Omental fat pad (tissue), 4 donors: Measurements from ENCODE around the gene VARS1. TPM values are rescaled to one million over a fixed set of nuclear protein-coding genes. Genes with fewer than 3 reads are reported as not detected.

Source experiments
- ATAC-seq: fragments of 150-250 bp; one replicate; pipeline ENCODE4 v1.9.1; 2016; ENCODE audit warnings: mild to moderate bottlenecking, moderate library complexity; ENCODE audit not compliant: low FRiP score
- DNase-seq: peaks from one replicate; pipeline ENCODE4 v3.0.0-alpha.2; 2019; ENCODE audit warnings: low spot score
- total RNA-seq, 4 donors: library from RNA; depleted of rRNA; stranded (reverse); fragments of >200 nt; gene quantifications; one replicate each; pipeline ENCODE4 v1.1.0, GENCODE V29; 2016
- TF ChIP-seq, protein P1 (sequence below), 3 donors: fragments of 450-650 bp; IDR thresholded peaks; one replicate each; pipeline ENCODE4 v1.5.1; 2016 to 2017; ENCODE audit warnings: antibody characterized with exemption in 3 of 3, mild to moderate bottlenecking in 3 of 3, moderate library complexity in 2 of 3

The VARS1 gene
- total RNA-seq, 4 donors from 2014 or later, result 31.6 to 47.0 (median 34.6) TPM

DNA sequence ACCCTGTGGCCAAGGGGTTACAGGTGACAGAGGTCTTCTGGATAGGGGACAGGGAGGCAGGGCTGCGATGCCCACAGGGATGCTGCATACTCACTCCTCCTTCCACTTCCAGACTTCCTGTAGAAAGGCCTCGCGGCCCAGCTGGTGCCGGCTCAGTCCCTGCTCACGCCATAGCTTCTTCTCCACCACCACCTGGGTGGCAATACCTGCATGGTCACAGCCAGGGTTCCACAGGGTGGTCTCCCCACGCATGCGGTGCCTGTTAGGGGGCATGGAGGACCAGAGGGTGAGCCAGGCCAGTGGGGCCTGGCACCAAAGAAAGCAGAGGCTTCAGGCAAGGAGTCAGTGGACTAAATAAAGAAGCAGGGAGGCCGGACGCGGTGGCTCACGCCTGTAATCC is 10.1 kb downstream of the VARS1 start:
- DNase-seq (no peak), ATAC-seq (no peak)
- TF ChIP-seq, protein P1, sequence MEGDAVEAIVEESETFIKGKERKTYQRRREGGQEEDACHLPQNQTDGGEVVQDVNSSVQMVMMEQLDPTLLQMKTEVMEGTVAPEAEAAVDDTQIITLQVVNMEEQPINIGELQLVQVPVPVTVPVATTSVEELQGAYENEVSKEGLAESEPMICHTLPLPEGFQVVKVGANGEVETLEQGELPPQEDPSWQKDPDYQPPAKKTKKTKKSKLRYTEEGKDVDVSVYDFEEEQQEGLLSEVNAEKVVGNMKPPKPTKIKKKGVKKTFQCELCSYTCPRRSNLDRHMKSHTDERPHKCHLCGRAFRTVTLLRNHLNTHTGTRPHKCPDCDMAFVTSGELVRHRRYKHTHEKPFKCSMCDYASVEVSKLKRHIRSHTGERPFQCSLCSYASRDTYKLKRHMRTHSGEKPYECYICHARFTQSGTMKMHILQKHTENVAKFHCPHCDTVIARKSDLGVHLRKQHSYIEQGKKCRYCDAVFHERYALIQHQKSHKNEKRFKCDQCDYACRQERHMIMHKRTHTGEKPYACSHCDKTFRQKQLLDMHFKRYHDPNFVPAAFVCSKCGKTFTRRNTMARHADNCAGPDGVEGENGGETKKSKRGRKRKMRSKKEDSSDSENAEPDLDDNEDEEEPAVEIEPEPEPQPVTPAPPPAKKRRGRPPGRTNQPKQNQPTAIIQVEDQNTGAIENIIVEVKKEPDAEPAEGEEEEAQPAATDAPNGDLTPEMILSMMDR (IDR thresholded peaks at IDR 0.05), result no peak

DNA sequence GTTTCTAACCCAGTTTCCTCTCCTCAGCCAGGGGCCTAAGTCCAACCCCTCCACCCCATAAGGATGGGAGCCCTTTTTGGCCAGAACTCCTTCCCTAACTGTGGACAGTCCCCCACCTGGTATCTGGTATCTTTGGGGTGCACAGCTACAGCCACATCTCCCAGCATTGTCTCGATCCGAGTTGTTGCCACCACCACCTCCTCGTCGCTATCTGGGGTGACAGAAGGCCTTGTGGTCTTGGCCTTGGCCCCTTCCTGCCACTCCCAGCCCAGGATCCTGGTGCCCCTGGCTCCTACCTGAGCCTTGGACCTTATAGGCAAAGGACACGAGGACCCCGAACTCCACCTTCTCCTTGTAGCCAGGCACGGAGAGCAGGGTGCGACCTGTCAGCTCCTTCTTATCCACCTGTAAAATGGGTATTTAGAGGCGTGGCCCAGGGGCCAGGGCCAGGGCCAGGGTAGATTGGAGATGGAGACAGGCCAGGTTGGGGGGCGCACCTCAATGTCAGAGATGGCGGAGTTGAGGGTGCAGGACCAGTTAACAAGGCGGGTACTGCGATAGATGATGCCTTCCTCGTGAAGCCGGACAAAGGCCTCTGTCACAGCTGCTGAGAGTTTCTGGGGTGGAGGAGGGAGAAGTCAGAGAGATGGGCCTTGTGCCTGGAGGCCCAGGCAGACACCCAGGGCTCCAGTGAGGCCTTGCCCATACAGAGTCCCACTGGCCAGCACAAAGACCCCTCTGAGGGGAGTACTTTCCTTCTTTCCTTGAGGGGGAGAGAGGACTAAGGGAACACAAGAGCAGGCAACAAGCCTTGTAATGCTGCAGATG is 11.2 kb downstream of the VARS1 start:
- TF ChIP-seq, protein P1 (IDR thresholded peaks at IDR 0.05), result no peak
- DNase-seq (no peak), ATAC-seq (no peak)

DNA sequence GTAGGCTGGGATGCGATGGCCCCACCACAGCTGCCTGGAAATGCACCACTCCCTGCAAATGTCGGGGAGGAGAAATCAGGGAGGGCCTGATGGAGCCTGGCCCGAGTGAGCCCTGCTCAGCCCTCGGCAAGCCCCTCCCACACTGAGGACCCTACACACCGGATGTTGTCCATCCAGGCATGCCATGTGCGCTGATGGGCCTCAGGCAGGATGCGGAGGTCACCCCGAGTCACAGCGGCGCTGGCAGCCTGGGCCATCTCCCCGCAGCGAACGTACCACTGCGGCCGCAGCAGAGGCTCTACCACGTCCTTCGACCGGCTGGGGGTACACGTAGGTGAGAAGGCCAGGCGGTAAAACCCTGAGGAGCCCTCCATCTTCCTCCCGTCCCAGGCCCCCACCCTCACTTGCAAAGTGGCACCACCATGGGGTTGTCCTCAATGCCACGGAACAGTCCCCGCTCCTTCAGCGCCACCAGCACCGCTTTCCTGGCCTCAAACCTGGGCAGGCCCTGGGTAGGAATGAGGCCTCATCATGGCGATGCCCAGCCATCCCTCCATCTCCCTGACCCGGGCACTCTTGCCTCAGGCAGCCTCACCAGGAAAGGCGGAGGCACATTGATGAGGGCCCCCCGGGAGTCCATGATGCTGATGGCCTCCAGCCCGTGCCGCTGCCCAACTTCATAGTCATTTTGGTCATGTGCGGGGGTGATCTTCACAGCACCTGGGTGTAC is 13.3 kb downstream of the VARS1 start:
- ATAC-seq, result no peak
- TF ChIP-seq, protein P1 (IDR thresholded peaks at IDR 0.05), result no peak
- DNase-seq, result no peak

DNA sequence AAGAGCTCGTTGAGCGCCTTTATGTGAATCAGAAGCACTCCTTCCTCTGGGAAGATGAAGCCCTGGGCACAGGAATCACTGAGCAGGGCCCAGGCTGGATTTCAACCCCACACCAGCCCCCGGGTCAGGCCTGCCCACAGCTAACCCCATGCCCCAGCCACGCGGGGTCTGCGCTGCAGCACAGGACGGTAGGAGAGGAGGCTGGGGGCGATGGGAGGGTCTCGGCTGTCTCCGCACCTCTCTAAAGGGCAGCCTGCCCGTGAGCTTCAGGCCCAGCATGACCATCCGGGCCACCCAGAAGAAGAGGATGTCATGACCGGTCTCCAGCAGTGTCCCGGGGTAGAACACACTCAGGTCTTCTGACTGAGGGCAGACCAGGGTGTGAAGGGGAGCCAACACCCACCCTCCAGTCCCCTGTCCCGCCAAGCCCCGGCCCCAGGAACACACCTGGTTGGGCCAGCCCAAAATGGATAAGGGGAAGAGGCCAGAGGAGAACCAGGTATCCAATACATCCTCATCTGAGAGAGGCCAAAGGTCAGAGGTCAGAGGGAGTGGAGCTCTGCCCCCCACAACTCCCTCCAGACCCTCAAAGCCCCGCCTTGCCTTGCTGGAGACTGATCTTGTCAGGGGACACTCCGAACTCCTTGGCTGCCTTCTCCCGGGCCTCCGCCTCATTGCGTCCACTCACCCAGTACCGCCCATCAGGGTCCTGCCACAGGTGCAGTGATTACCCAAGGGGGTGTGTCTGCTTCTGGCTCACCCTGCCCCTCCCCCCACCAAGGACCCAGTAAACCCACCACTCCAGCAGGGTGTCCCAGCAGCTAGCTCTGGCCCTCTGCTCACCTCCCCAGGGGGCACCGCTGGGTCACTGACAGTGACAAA is 14.1 kb downstream of the VARS1 start:
- TF ChIP-seq, protein P1 (IDR thresholded peaks at IDR 0.05), result no peak
- ATAC-seq (no peak), DNase-seq (no peak)

DNA sequence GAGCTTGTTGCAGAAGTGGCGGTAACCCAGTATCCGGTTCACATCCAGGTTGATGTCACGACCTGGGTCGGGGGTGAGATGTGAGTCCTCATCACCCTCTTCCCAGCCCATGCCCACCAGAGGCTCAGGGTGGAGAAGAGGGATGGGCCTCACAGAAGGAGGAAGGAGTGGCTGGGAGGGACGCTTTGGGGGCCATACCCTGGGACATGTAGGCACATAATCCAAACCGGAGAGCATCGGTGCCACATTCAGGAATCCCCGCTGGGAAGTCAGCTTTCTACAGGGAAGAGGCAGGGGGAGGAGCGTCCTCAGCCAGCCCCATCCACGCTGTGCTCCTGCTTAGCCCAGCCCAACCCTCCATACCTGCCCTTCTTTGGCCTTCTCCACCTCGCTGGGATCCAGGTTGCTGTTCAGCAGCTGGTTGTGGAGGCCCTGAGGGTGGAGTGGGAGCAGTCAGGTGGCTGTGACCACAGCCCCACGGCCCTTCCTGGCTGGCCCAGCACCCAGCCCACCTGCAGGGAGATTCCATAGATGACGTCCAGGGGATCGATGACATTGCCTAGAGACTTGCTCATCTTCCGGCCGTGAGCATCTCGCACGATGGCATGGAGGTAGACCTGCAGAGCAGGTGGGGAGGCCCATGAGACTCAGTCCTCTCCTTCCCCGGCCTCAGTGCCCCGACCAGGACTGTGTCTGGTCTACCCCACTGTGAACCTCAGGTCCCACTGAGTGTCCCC is 14.9 kb downstream of the VARS1 start:
- ATAC-seq (no peak), DNase-seq (no peak)
- TF ChIP-seq, protein P1 (IDR thresholded peaks at IDR 0.05), result no peak

DNA sequence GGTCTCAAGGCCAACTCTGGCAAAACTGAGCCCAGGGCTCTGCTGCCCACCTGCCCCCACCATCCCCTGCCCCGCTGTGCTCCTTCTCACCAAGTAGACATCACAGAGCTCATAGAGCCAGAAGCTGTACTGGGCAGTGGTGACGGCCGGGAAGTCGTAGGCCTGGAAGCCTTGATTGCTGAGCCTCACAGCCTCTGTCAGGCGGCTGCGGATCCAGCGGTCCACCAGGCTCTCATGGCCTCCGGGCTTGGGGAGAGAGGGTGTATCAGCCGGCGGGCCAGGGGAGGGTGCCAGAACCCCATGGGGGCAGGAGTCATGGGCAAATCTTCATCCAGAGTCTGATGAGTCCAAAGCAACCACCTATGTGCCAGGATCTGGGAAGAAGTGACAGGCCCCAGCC is 15.6 kb downstream of the VARS1 start:
- DNase-seq (no peak), ATAC-seq (no peak)
- TF ChIP-seq, protein P1 (IDR thresholded peaks at IDR 0.05), result no peak
